ENCODE data around the gene TCF12.

- TF ChIP-seq CTCF (IDR thresholded peaks at IDR 0.05; ENCODE audit: insufficient read depth, low read length): no peak
- TF ChIP-seq SPI1 (IDR thresholded peaks at IDR 0.05; ENCODE audit: borderline replicate concordance, low read depth): no peak
- TF ChIP-seq GABPA (IDR thresholded peaks at IDR 0.05; ENCODE audit: low read depth): no peak
- TF ChIP-seq REST (IDR thresholded peaks at IDR 0.05; ENCODE audit: insufficient replicate concordance, low read depth): no peak
Measured at GRCh38 chr15:56933410-56933809, 15.0 kb downstream of the TCF12 start.

All from HL-60 (cell line).